ENCODE measurements around the gene ISL2.

GRCh38 chr15:76330080-76330680 lies 6.4 kb upstream of the ISL2 start:
- peak; percentile 46 to 63 for TF ChIP-seq CTCF (conservative IDR thresholded peaks at IDR 0.05 in 1 of 2, IDR thresholded peaks at IDR 0.05 in 1 of 2; ENCODE audit: extremely low read depth in 1 of 2, insufficient read depth in 1 of 2, low read depth in 1 of 2, low read length in 2 of 2)
- no peak for TF ChIP-seq EZH2 (IDR thresholded peaks at IDR 0.05; ENCODE audit: borderline replicate concordance, low read length)

Data from mammary epithelial cell (primary cell).